HG02973 (cell line): ENCODE measurements around the gene ANK3.

Source experiments
- ATAC-seq: cut with Tn5 transposase; IDR thresholded peaks from one replicate; pipeline ENCODE4 v1.9.1; 2021; ENCODE audit warnings: moderate library complexity; ENCODE audit not compliant: unreplicated experiment

ANK3 gene

GRCh38 chr10:60380781-60381180 lies 8.9 kb downstream of the ANK3 start:
- ATAC-seq = no peak

- ATAC-seq = no peak
Measured at GRCh38 chr10:60377955-60378354, 11.7 kb downstream of the ANK3 start.

GRCh38 chr10:60377042-60377352 lies 12.7 kb downstream of the ANK3 start:
- no peak for ATAC-seq

- ATAC-seq = no peak
Measured at GRCh38 chr10:60376221-60377041, 13.2 kb downstream of the ANK3 start.

GRCh38 chr10:60375293-60376004 lies 14.2 kb downstream of the ANK3 start:
- ATAC-seq = no peak

- ATAC-seq = no peak
Measured at GRCh38 chr10:60374836-60375235, 14.8 kb downstream of the ANK3 start.

GRCh38 chr10:60372436-60372835 lies 17.2 kb downstream of the ANK3 start:
- no peak for ATAC-seq

- ATAC-seq = no peak
Measured at GRCh38 chr10:60369547-60369930, 20.1 kb downstream of the ANK3 start.

- ATAC-seq = no peak
Measured at GRCh38 chr10:60368875-60369546, 20.7 kb downstream of the ANK3 start.

GRCh38 chr10:60367901-60368300 lies 21.8 kb downstream of the ANK3 start:
- ATAC-seq = no peak

GRCh38 chr10:60367431-60367830 lies 22.2 kb downstream of the ANK3 start:
- no peak for ATAC-seq

- no peak for ATAC-seq
Measured at GRCh38 chr10:60367024-60367423, 22.7 kb downstream of the ANK3 start.

- no peak for ATAC-seq
Measured at GRCh38 chr10:60363187-60363586, 26.5 kb downstream of the ANK3 start.

- ATAC-seq = no peak
Measured at GRCh38 chr10:60362461-60362860, 27.2 kb downstream of the ANK3 start.

GRCh38 chr10:60359066-60359465 lies 30.6 kb downstream of the ANK3 start:
- ATAC-seq = no peak

GRCh38 chr10:60358282-60358681 lies 31.4 kb downstream of the ANK3 start:
- peak; percentile 98 for ATAC-seq

- no peak for ATAC-seq
Measured at GRCh38 chr10:60353519-60354258, 36.0 kb downstream of the ANK3 start.

- ATAC-seq = peak; percentile 56
Measured at GRCh38 chr10:60352105-60352504, 37.6 kb downstream of the ANK3 start.

- ATAC-seq = peak; percentile 69
Measured at GRCh38 chr10:60351191-60351853, 38.4 kb downstream of the ANK3 start.

- ATAC-seq = no peak
Measured at GRCh38 chr10:60350400-60350799, 39.3 kb downstream of the ANK3 start.

GRCh38 chr10:60349426-60349825 lies 40.2 kb downstream of the ANK3 start:
- ATAC-seq = no peak
